GM18520 (cell line): ENCODE results near the gene ALDH1A3.

Experiments used
- ATAC-seq: cut with Tn5 transposase; IDR thresholded peaks from one replicate; pipeline ENCODE4 v1.9.1; 2021; ENCODE audit not compliant: unreplicated experiment

Gene ALDH1A3

DNA sequence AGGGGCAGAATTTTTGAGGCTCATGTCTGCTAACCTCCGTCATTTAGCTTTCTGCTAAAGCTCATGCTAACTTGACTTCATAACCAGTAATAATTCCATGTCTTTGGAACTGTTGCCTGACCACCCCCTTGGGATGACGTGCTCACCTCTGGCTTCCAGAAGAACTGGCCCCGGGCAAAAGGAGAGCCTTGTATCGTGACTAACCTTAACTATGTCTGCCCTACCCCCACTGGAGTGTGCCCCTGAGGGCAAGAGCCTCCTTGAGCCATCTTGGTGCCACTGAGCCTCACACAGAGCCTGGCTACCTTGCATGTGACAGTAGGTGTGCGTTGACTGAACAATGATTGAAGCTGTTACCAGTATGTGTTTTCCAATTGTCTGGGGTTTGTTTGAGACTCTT is 44.3 kb downstream of the ALDH1A3 start:
- no peak for ATAC-seq

DNA sequence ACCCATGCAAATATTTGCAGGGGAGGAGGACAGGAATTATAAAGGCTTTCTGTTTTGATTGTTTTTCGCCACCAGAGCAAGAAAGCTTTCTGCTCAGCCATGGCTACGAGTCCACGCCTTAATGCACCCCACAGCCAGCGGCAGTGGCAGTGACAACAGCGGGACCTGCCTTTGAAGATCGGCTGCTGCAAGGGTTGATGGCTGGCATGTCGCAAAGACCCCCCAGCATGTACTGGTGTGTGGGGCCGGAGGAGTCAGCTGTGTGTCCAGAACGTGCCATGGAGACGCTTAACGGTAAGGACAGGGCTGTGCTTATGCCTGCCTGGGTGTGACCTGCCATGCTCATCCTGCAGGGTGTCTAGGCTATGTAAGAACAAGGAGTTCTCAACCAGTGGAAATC is 44.8 kb downstream of the ALDH1A3 start:
- no peak for ATAC-seq

DNA sequence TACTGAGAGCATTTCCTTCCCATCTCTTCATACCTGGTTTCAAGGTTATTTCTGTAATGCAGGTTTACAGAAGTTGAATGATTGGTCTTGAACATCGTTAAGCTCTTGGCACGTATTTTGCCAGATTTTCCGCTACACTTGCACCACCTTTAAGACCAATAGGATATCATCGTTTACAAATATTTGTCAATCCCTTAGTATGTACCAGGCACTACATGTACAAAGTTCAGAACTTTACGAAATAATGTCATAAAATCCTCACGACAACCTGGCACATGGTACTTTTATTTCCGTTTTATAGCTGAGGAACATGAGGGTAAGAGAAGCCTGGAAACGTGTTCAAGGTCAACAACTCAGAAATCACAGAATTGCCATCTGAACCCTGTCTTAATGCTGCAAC is 45.8 kb downstream of the ALDH1A3 start:
- no peak for ATAC-seq

DNA sequence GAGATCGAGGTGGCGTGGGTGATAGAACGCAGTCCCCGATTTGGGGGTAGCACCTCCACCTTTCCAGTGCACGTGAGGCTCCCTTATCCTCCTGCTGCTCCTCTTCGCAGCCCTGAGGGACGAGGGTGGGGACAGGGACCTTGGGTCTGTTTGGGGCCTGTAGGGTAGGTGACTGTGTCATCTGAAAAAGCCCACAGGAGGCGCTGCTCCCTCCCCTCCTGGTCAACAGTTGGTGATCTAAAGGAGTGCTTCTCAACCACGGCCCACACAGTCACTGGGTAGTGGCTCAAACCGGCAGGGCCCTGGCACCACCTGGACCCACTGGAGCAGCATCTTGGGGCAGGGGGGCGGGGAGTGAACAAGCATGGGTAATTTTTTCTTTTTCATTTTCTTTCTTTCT is 46.6 kb downstream of the ALDH1A3 start:
- no peak for ATAC-seq

DNA sequence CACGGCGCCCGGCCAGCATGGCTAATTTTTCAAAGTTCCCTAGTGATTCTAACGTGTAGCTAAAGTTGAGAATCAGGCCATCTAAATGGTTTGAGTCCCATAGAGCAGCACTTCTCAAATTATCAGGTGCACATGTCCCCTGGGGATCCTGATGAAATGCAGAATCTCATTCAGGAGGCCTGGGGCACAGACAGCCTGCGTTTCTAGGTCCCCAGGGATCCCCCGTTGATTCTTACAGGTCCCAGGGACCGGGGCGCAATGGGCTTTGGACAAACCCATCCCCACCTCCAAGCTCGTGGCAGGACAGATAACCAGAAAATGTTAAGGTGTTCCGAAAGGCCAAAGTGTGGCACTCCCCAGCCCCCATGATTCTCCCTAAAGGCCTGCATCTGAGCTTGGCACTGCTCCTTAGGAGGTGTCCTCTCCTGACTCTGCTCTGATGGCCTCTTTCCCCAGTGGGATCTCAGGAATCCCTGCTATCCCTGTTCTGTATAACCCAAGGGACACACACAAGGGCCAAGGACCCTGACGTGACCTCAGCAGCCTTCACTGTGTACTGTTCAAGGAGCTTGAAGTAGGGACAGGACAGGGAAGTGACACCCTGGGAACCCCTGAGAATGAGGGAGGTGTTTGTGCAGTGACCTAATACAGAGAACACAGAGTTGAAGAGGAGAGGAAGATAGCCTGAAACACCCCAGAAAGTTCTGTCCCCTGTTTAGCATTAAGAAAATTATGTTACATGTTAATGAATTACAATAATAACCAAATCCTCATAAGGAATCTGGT is 47.5 kb downstream of the ALDH1A3 start:
- ATAC-seq: no peak

DNA sequence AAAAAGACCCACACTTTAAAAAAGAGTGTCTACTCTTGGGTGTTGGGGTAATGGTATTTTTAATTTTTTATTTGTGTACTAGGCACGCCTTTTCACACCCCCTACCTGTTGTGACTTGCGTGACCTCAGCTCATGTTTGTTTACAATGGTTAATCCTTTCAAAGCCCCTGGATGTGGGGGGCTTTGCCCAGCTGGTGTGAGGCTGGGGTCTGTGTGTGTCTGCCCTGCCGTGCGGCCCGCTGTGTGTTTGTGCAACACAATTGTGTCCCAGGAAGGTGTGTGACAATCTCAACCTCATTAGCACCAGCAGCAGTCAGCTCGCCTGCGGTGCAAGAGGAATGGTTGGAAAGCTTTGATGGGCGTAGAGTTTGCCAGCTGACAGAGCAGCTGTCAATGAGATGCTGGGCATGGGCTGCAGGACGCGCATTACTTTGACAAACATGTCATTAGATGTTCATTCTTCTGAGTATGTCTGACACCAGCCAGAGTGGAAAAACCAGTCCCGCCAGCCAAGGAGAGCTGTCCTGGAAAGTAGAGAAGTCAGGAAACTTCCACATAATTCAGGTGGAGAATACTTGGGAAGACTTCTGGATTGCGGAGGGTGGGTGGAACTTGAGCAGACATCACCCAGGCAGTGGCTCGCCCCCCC is 49.1 kb downstream of the ALDH1A3 start:
- no peak for ATAC-seq

DNA sequence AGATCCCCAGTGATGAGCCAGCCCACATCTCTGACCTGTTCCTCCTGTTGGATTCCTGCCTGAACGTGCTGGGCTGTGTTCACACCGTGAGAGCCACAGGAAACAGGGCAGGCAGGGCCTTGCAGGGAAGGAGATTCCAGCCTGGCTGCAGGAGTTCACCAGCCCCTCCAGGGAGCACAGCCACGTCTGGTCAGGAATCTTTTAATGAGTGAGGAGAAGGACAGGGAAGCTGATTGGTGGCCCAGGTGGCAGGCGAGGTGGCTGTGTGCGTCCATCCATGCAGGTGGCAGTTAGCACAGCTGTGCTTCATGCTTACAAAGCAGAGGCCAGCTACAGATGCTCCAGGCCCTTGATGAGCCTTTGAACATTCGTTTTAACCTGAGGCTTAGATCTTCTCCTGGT is 50.0 kb downstream of the ALDH1A3 start:
- ATAC-seq: no peak

DNA sequence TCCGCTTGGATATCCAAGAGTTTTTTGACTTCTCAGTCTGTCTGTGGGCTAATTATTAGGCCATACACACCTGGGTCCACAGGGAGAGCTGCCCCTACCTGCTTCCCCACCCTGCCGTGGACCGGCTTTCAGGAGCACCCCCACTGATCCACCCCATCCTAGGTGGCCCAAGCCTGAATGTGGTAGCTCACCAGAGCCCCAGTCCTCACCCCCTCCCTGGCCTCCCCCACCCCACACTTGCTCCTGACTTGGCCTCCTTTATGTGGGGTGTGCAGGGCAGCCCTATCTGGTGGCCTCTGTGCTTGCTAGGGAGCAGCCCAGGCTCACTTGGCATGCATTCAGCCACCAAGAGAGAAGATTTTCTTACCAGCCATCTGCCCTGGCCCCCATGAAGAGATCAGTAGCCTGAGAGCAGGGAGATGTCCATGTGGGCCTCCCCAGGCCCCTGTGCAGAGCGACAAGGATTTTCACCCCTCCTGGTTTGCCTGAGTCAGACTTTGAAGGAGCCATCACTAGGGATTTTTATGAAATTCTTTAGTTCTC is 50.7 kb downstream of the ALDH1A3 start:
- ATAC-seq: no peak

DNA sequence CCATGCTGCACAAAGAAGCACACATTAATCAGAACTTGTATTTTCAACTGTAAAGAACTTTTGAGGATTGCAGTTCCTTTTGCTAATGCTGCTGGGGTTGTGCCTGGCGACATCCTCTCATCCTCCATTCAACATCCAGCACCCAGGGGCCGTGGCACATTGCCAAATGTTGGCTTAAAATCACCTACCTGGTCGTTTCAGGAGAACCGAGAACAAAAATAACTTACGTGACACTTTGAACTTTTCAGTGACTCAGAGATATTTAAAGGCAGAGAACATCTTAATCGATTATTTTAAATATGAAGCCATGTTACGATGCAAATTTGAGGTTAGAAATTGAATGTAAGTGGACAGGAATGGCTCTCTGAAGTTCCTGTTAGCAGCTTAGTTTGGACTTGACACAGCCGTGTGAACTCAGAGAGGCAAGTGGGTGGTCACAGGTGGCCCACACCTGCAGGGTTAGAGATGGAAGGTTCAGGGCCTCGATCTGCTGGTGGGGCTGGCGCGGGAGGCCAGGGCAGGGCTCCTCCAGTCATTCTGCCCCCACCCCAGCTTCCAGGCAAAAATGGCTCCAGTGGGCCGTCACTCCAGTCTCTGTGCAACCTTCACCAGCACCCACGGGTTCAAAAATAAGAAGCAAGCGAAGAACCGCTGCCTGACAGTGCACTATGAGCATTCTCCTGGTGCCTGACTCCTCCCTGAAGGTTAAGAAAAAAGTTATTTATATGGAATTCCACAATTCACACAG is 51.7 kb downstream of the ALDH1A3 start:
- peak; percentile 49 for ATAC-seq

DNA sequence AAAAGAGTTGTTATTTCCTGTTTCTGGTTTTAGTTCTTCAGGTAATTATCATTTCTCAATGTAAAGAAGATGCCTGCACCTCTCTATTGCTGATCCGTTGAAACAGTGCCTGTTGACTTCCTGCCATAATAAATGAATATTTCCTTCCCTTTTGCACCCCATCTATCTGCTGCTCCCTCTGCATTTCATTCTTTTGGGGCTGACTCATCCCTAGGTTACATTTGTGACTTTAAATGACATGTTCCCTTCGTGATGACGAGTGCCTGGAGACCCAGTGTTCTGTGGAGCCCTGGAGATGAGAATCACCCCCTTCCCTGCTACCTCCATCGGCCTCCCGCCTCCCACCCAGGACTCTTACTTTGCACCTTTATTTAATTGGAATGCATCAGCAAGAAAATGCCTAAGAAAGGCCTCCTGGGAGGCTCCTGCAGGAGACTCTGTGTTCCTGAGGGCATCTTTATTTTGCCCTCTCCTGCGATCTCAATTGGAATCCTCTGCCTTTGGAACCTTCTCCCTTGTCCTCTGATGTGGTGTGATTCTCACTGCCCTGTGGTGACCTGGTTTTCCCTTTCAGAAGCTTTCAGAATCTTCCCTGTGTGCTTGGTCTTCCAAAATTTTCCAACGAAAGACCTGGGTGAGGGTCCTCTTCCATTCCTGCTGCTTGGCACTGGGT is 53.2 kb downstream of the ALDH1A3 start:
- no peak for ATAC-seq

DNA sequence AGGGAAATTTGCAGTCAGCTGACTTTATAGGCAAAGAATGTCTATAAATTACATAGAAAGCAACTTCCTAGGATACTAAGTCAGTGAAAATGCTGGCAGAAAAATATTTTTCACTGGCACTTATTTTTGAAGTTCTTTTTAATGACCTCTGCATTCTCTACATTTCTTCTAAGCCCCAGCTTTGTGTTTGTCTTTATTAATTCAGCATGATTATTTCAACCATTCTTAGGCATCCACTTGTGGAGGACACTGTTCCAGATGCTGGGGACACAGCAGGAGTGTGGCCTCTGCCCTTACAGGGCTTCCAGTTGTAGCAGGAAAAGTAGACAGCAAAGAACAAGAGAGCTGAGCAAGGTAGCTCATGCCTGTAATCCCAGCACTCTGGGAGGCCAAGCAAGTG is 54.5 kb downstream of the ALDH1A3 start:
- ATAC-seq: no peak

DNA sequence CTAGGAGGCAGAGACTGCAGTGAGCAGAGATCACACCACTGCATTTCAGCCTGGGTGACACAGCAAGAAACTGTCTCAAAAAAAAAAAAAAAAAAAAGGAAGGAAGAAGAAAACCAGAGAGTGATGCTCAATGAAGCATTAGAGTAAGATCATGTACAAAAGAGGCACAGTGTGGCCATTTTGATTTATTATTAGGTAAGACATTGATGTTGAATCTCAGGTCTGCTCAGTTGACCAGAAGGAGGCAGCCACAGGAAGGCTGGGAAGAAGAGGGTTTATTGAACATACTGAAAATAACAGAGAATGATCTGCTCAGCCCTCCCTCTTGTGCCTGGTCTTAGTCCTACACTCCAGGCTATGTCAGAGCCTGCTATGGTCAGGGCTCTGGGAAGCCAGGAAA is 55.1 kb downstream of the ALDH1A3 start:
- ATAC-seq: no peak

DNA sequence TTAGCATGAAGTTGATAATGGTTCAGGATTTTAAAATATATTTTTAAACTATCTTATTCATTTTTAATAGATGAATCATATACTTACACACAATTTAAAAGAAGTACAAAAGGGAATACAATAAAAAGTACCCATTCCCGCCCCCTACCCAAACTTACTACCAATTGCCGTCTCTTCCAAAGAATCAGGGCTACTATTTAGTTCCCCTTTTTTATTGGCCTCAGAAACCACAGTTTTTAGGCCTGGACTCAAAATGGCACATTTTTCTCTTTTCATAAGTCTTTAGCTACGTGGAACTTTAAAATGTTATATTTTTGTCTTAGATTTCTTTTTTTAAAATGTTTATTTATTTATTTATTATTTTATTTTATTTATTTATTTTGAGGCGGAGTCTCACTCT is 57.5 kb downstream of the ALDH1A3 start:
- ATAC-seq: no peak

DNA sequence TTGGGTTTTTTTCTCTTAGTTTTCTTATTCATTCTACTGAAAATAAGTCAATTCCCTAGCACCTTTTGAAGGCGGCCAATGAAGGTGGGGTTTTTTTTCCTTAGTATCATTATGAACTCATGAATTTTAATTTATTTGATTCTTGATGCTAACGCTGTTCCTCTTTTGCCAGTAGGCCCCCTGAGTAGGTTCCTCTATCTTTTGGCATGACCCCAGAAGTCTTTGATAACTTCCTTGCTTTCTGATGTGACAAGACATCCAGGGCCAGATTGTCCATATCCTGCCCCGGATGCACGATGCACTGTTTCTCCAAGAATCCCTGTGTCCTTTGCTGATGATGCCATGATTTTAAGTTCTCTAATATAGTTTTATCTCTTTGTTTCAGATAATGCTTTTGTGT is 60.2 kb downstream of the ALDH1A3 start:
- ATAC-seq: no peak

DNA sequence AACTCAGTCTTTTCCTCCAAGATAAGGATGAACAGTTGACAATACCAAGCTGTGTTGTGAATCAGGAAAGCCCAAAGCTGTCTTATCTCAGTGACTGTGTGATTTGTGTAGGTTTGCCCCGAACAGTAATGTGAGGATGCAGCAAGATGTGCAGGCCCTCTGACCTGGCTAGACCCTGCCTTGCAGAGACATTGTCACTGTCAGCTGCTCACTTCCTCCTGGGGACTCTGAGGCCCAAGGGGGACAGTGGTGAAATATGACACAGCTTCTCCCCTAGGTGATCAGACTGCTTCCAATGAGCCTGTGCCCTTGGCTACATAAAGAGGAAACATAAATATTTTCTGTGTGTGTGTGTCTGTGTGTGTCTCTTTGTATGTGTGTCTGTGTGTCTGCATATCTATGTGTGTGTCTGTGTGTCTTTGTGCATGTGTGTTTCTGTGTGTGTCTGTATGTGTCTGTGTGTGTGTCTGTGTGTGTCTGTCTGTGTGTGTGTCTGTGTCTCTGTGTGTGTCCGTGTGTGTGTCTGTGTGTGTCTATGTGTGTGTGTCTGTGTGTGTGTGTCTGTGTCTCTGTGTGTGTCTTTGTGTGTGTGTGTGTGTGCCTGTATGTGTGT is 61.2 kb downstream of the ALDH1A3 start:
- peak; percentile 26 for ATAC-seq

DNA sequence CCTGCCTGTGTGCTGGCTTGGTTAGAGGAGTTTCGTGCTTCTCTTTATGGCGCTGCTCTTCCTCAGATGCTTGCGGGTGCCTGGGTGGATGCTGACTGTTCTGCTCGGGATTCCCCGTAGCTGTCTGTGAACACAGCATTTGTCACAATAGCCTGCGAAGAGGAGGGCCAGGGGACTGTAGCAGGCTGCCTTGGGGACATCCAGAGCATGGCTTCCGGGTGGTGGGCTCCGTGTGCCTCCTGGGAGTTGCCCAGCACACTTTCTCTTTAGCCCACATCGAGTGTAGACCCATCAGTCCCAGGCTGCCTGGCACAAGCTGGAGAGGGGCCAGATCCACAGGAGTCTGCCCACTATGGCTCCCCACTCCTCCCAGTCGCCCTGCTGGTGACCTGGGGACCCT is 61.9 kb downstream of the ALDH1A3 start:
- peak; percentile 44 for ATAC-seq

DNA sequence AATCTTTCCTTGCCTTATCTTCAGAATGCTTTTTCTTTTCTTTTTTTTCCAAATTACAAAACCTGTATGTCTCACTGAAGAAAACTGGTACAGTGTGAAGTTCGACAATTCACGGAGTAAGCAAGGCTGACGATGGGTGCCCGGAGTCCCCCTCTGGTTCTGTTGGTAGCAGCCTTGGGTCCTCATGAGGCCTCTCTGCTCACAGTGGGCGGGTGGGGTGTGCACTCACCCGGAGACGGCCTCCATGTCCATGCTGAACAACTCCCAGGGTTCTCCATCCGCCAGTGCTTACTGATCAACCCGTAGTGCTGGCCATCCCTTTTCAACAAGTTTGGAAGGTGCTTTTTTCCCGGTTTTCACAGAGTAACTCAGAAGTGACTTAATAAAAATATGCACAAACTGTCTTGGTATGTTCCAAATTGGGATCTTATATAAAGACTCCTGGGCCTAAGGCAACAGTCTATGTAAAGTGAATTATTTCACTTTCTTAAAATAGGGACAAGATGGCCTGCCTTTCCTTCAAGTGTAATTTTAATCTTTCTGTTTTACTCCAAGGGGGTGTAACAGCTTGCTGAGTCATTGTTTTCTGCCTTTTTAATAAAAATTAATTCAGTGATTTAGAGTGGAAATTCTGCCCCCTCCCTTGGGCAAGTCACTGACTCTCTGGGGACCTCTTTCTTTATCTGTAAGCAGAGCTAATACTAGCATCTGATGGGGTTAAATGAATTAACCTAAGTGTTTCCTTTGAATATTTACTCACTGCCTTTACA is 63.2 kb downstream of the ALDH1A3 start:
- no peak for ATAC-seq

DNA sequence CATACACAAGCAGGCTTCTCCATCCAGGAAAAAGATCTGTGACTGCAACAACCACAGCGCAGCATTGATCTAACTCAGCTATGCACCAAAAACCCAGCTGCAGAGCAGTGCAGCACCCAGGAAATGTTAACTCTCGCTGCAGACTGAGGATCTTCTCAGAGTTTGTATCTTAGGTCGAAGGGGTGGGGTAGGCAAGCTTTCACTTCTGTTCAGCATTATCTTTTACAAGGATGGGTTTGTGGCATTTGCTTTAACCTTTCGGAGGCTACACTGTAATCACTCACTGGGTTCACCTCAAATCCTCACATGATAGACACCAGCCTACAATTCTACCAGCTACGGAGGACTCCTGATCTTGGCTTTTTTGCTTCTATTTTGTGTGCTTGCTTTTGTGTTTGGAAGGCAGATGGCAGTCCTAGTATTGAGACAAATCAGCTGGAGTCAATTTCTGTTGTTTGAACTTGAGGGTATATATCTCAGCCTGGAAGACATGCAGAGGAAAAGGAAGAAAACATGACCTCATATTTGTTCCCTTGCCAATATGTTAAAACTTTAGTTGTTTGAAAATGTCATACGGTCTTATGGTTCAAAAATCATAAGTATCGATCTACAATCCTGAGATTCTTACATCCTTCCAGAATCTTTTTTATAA is 64.7 kb downstream of the ALDH1A3 start:
- peak; percentile 36 for ATAC-seq

DNA sequence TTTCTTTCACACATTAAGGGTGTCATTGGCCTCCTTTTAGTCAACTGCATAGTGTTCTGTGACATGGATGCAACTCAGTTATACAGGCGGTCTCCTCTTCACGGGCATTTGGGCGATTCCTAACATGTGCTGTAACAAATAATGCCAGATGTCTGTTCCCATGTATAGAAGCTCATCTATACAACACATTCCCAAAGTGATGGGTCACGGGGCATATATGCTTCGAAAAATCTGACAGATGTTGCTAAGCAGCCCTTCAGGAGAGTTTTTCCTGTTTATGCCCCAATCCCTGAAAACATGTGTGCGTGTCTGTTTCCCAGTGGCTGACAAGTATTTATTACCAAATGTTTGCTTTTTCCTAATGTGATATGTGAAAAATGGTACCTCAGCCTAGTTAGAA is 65.4 kb downstream of the ALDH1A3 start:
- no peak for ATAC-seq
